Endodermal cell (in vitro differentiated cells): Measurements from ENCODE around the gene DDR2. TPM values are rescaled to one million over a fixed set of nuclear protein-coding genes. Genes with fewer than 3 reads are reported as not detected.
"Not testable (repeated sequence)": the region's sequence is repeated elsewhere in the genome, so short reads cannot be mapped to it uniquely, and the experiment has no call there.

Source experiments
- DNase-seq: peaks from one replicate; pipeline ENCODE4 v3.0.0-alpha.2; 2017
- H3K27ac ChIP-seq: 2 replicates; pipeline ENCODE4 v1.5.1; 2013; ENCODE audit warnings: mild to moderate bottlenecking, low read depth, low read length, moderate library complexity
- H3K27me3 ChIP-seq: 2 replicates; pipeline ENCODE4 v1.6.1; 2013; ENCODE audit warnings: mild to moderate bottlenecking, low read length, moderate library complexity; ENCODE audit not compliant: insufficient read depth, control insufficient read depth, poor library complexity, severe bottlenecking
- H3K36me3 ChIP-seq: 2 replicates; pipeline ENCODE4 v1.7.0; 2013; ENCODE audit warnings: mild to moderate bottlenecking, low read length, moderate library complexity; ENCODE audit not compliant: control insufficient read depth, insufficient read depth
- H3K4me1 ChIP-seq: one replicate; pipeline ENCODE4 v1.7.0; 2013; ENCODE audit warnings: low read length; ENCODE audit not compliant: control insufficient read depth, insufficient read depth
- H3K4me3 ChIP-seq: 2 replicates; pipeline ENCODE4 v1.5.1; 2013; ENCODE audit warnings: mild to moderate bottlenecking, low read length, moderate library complexity
- H3K9ac ChIP-seq: 2 replicates; pipeline ENCODE4 v1.6.1; 2013; ENCODE audit warnings: mild to moderate bottlenecking, low read length, moderate library complexity; ENCODE audit not compliant: poor library complexity, severe bottlenecking; ENCODE audit errors: extremely low read depth
- H3K9me3 ChIP-seq: 2 replicates; pipeline ENCODE4 v1.6.1; 2013; ENCODE audit warnings: mild to moderate bottlenecking, low read length, moderate library complexity; ENCODE audit not compliant: control insufficient read depth
- H3K27ac Mint-ChIP-seq: 2 replicates; pipeline ENCODE4 v1.8.0; 2020; ENCODE audit warnings: mixed read lengths
- H3K27me3 Mint-ChIP-seq: 2 replicates; pipeline ENCODE4 v1.8.0; 2021; ENCODE audit warnings: mild to moderate bottlenecking, mixed read lengths; ENCODE audit not compliant: insufficient read depth
- H3K36me3 Mint-ChIP-seq: 2 replicates; pipeline ENCODE4 v1.8.0; 2020; ENCODE audit warnings: low read depth, mixed read lengths
- H3K4me1 Mint-ChIP-seq: 2 replicates; pipeline ENCODE4 v1.8.0; 2020; ENCODE audit warnings: mixed read lengths
- H3K4me3 Mint-ChIP-seq: 2 replicates; pipeline ENCODE4 v1.8.0; 2020; ENCODE audit warnings: mild to moderate bottlenecking, moderate library complexity, mixed read lengths
- H3K9me3 Mint-ChIP-seq: 2 replicates; pipeline ENCODE4 v1.8.0; 2020; ENCODE audit warnings: mild to moderate bottlenecking, mixed read lengths
- WGBS, 2 experiments: methylation state at CpG; one replicate each; pipeline versions ENCODE4 v1.1.5 to v1.1.7; 2013; ENCODE audit warnings: missing lambda C conversion rate in 2 of 2, mixed read lengths in 1 of 2; ENCODE audit not compliant: insufficient coverage in 1 of 2, insufficient read length in 1 of 2; 5-methylcytosine and 5-hydroxymethylcytosine counted together
- total RNA-seq, 2 donors: library from RNA; stranded (reverse); fragmentation: NEBNext Ultra II Directional in 1 of 2; extraction: Animal tissue kit (Norgen Biotek cat#: 25700) in 1 of 2; gene quantifications; 2 replicates in 1 of 2; 3 replicates in 1 of 2; pipeline ENCODE4 v1.2.1, GENCODE V29; 2021
- TF ChIP-seq, protein P1 (sequence below): fragments of 200-600 bp; sonication (generic); conservative IDR thresholded peaks from 2 replicates; pipeline ENCODE4 v1.5.0; 2021; ENCODE audit warnings: antibody characterized with exemption, mild to moderate bottlenecking

DDR2 gene
- total RNA-seq, 2 donors from 2014 or later, result 0.26 to 0.55 TPM

DNA sequence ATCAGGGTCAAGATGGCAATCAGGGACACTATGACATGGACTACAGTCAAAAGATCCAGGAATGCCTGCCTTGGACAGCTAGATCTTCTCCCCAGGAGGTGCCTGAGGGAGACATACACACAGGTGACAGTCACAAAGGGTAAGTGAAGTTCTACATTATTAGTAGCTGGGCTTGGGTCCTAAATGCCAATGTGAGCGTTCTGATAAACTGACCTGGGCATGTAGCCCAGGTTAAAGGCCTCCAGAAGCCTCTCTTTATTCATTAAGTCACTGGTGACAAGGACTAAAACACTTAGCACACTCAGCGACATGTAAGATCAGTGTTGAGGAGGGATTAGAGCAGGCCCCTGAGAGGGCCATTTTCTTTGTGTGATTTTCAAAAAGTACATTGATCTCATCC lies 109.3 kb downstream of the DDR2 start:
- H3K27me3 ChIP-seq, result no peaks in the 10 kb centered on the region
- WGBS, 2 experiments, result 92 to 100% methylated on average over 2 of the region's 2 CpGs
- Mint-ChIP-seq H3K27me3 (no peaks in the 10 kb centered on the region), H3K36me3 (no peaks in the 10 kb centered on the region), H3K9me3 (peaks cover 21% of the 10 kb centered on the region), H3K4me3 (no peak overlapping the region), H3K27ac (no peak overlapping the region), H3K4me1 (no peaks in the 10 kb centered on the region)
- H3K9me3 ChIP-seq, result peaks cover 4% of the 10 kb centered on the region
- H3K9ac ChIP-seq, result no peak overlapping the region
- no peaks in the 10 kb centered on the region for H3K36me3 ChIP-seq
- H3K27ac ChIP-seq, result no peak overlapping the region
- no peak for DNase-seq
- H3K4me1 ChIP-seq, result no peaks in the 10 kb centered on the region
- TF ChIP-seq, protein P1, sequence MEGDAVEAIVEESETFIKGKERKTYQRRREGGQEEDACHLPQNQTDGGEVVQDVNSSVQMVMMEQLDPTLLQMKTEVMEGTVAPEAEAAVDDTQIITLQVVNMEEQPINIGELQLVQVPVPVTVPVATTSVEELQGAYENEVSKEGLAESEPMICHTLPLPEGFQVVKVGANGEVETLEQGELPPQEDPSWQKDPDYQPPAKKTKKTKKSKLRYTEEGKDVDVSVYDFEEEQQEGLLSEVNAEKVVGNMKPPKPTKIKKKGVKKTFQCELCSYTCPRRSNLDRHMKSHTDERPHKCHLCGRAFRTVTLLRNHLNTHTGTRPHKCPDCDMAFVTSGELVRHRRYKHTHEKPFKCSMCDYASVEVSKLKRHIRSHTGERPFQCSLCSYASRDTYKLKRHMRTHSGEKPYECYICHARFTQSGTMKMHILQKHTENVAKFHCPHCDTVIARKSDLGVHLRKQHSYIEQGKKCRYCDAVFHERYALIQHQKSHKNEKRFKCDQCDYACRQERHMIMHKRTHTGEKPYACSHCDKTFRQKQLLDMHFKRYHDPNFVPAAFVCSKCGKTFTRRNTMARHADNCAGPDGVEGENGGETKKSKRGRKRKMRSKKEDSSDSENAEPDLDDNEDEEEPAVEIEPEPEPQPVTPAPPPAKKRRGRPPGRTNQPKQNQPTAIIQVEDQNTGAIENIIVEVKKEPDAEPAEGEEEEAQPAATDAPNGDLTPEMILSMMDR, result no peak
- no peak overlapping the region for H3K4me3 ChIP-seq

DNA sequence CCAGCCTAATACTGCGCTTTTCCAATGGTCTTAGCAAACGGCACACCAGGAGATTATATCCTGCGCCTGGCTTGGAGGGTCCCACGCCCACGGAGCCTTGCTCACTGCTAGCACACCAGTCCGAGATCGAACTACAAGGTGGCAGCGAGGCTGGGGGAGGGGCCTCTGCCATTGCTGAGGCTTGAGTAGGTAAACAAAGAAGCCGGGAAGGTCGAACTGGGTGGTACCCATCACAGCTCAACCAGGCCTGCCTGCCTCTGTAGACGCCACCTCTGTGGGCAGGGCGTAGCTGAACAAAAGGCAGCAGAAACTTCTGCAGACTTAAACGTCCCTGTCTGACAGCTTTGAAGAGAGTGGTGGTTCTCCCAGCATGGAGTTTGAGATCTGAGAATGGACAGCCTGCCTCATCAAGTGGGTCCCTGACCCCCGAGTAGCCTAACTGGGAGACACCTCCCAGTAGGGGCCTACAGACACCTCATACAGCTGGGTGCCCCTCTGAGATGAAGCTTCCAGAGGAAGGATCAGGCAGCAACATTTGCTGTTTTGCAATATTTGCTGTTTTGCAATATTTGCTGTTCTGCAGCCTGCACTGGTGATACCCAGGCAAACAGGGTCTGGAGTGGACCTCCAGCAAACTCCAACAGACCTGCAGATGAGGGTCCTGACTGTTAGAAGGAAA lies 114.1 kb downstream of the DDR2 start:
- H3K27ac ChIP-seq, H3K27me3 Mint-ChIP-seq, H3K9me3 ChIP-seq, H3K4me1 ChIP-seq, H3K27me3 ChIP-seq, H3K27ac Mint-ChIP-seq, H3K4me3 ChIP-seq, H3K36me3 Mint-ChIP-seq, H3K36me3 ChIP-seq, DNase-seq, H3K4me1 Mint-ChIP-seq, H3K4me3 Mint-ChIP-seq, H3K9ac ChIP-seq: not testable (repeated sequence)
- WGBS, 2 experiments, result 90 to 97% methylated on average over 10 to 14 of the region's 14 CpGs
- H3K9me3 Mint-ChIP-seq, result peaks cover 34% of the 10 kb centered on the region

DNA sequence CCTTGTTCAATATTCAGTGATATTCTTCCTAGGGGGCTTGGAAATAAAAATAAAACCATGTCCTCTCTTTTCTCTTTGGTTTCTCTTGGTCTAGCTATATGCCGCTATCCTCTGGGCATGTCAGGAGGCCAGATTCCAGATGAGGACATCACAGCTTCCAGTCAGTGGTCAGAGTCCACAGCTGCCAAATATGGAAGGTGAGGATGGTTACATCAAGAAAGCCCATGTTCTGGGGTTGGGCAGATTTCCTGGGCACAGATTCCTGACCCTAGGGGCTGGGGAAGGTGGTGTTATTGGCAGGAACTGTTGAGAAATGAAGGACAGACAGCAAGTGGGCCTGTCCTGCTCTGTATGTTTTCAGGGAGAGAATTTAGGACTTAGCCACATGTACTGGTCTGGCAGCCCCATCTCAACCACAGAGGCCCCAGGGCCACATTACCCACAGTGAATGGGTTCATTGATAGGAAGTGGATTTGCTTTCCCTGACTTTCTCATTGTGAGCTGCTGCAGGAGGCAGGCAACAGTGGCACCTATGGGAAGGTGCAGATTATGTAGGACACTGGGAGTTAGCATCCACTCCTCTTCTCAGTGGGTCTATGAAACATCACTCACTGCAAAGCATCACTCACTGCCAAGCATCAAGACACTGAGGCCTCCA lies 120.9 kb downstream of the DDR2 start:
- Histone ChIP-seq H3K4me3 (no peak overlapping the region), H3K9ac (no peak overlapping the region), H3K27ac (no peak overlapping the region), H3K9me3 (no peaks in the 10 kb centered on the region), H3K27me3 (no peaks in the 10 kb centered on the region), H3K36me3 (no peaks in the 10 kb centered on the region), H3K4me1 (no peaks in the 10 kb centered on the region)
- H3K4me3 Mint-ChIP-seq, result no peak overlapping the region
- H3K27me3 Mint-ChIP-seq, result peaks cover 2% of the 10 kb centered on the region
- peaks cover 6% of the 10 kb centered on the region for H3K9me3 Mint-ChIP-seq
- H3K27ac Mint-ChIP-seq, result no peak overlapping the region
- TF ChIP-seq, protein P1, result peak; percentile 46
- no peaks in the 10 kb centered on the region for H3K36me3 Mint-ChIP-seq
- H3K4me1 Mint-ChIP-seq, result no peaks in the 10 kb centered on the region
- DNase-seq, result no peak
- 90% methylated on average over 1 of the region's 1 CpG; no CpG with 5 or more reads in 1 of the 2 experiments for WGBS, 2 experiments
